GM21515 (cell line): ENCODE results near the gene KRT14.
"Not testable (repeated sequence)": the region's sequence is repeated elsewhere in the genome, so short reads cannot be mapped to it uniquely, and the experiment has no call there.

Experiments
- ATAC-seq: cut with Tn5 transposase; IDR thresholded peaks from one replicate; pipeline ENCODE4 v1.9.1; 2021; ENCODE audit not compliant: unreplicated experiment

KRT14 gene

GRCh38 chr17:41586863-41587495, at the start of gene KRT14:
TSS of gene KRT14 (minus strand) at chr17:41586895. CDS start at chr17:41586834, 61 bp downstream.
- no peak for ATAC-seq

- ATAC-seq = no peak
Measured at GRCh38 chr17:41635121-41636097, 48.7 kb upstream of the KRT14 start.

GRCh38 chr17:41634639-41635038, 47.9 kb upstream of the KRT14 start:
- no peak for ATAC-seq

GRCh38 chr17:41633556-41634199, 47.0 kb upstream of the KRT14 start:
- ATAC-seq = no peak

- no peak for ATAC-seq
Measured at GRCh38 chr17:41632482-41633105, 45.9 kb upstream of the KRT14 start.

- no peak for ATAC-seq
Measured at GRCh38 chr17:41631898-41632285, 45.2 kb upstream of the KRT14 start.

- no peak for ATAC-seq
Measured at GRCh38 chr17:41631025-41631897, 44.6 kb upstream of the KRT14 start.

- no peak for ATAC-seq
Measured at GRCh38 chr17:41629826-41630670, 43.4 kb upstream of the KRT14 start.

- ATAC-seq = no peak
Measured at GRCh38 chr17:41629316-41629715, 42.6 kb upstream of the KRT14 start.

GRCh38 chr17:41628621-41629255, 42.0 kb upstream of the KRT14 start:
- ATAC-seq = not testable (repeated sequence)

GRCh38 chr17:41628073-41628370, 41.3 kb upstream of the KRT14 start:
- ATAC-seq = not testable (repeated sequence)

- ATAC-seq = no peak
Measured at GRCh38 chr17:41627316-41628072, 40.8 kb upstream of the KRT14 start.

- ATAC-seq = not testable (repeated sequence)
Measured at GRCh38 chr17:41626914-41627295, 40.2 kb upstream of the KRT14 start.

- not testable (repeated sequence) for ATAC-seq
Measured at GRCh38 chr17:41626028-41626913, 39.6 kb upstream of the KRT14 start.

GRCh38 chr17:41625602-41626001, 38.9 kb upstream of the KRT14 start:
- no peak for ATAC-seq

GRCh38 chr17:41624208-41625101, 37.8 kb upstream of the KRT14 start, which contains the start of gene KRT17:
TSS of gene KRT17 (minus strand) at chr17:41624575. CDS start at chr17:41624509, 66 bp downstream.
- ATAC-seq = no peak
